IMR-90 (cell line): ENCODE data around the gene MMAA. TPM values are rescaled to one million over a fixed set of nuclear protein-coding genes. Genes with fewer than 3 reads are reported as not detected.

Source experiments
- ATAC-seq: fragments of 200-7000 bp; cut with Tn5 transposase; 2 replicates; pipeline ENCODE4 v1.9.1; 2020; ENCODE audit warnings: low read depth, mild to moderate bottlenecking, moderate library complexity
- BruUV-seq: library from RNA; stranded (reverse); fragments of 400-500 nt; replicated peaks from 2 replicates; lab custom pipeline; 2021; lab: Mats Ljungman, UMichigan
- CTCF ChIA-PET: fragments of 300-600 bp; formaldehyde crosslinking; extraction: SDS; loops from one replicate; lab custom pipeline; 2021; ENCODE audit warnings: antibody characterized with exemption; lab: Yijun Ruan, JAX
- POLR2A ChIA-PET: fragments of 300-600 bp; sonication (Branson Sonifier 250); formaldehyde crosslinking; loops from one replicate; lab custom pipeline; 2022; ENCODE audit warnings: antibody characterized with exemption; ENCODE audit not compliant: unreplicated experiment; lab: Charles Lee
- DNase-seq: peaks from one replicate; pipeline ENCODE4 v3.0.0; 2013
- H2AFZ ChIP-seq: replicated peaks from 2 replicates; pipeline ENCODE3; 2013; ENCODE audit warnings: low read length, mild to moderate bottlenecking; ENCODE audit not compliant: poor library complexity
- H2AK5ac ChIP-seq: 2 replicates; pipeline ENCODE4 v1.6.1; 2013; ENCODE audit warnings: low read depth, low read length, inconsistent platforms
- H2AK9ac ChIP-seq: replicated peaks from 2 replicates; pipeline ENCODE3; 2013; ENCODE audit warnings: mild to moderate bottlenecking, low read depth, low read length, moderate library complexity; ENCODE audit not compliant: poor library complexity
- H2BK120ac ChIP-seq: 2 replicates; pipeline ENCODE4 v1.6.1; 2013; ENCODE audit warnings: low read depth, low read length, inconsistent platforms
- H2BK15ac ChIP-seq: 3 replicates; pipeline ENCODE4 v1.6.1; 2013; ENCODE audit warnings: low read depth, low read length, inconsistent platforms
- H2BK20ac ChIP-seq: 2 replicates; pipeline ENCODE4 v1.6.1; 2013; ENCODE audit warnings: low read depth, mild to moderate bottlenecking, inconsistent platforms, low read length, moderate library complexity
- H2BK5ac ChIP-seq: 2 replicates; pipeline ENCODE4 v1.6.1; 2013; ENCODE audit warnings: mild to moderate bottlenecking, low read depth, low read length, inconsistent platforms; ENCODE audit not compliant: poor library complexity, severe bottlenecking
- H3K14ac ChIP-seq: replicated peaks from 2 replicates; pipeline ENCODE4 v1.6.1; 2013; ENCODE audit warnings: low read depth, low read length, inconsistent platforms
- H3K18ac ChIP-seq: 2 replicates; pipeline ENCODE4 v1.6.1; 2013; ENCODE audit warnings: low read depth, low read length, control low read depth
- H3K23ac ChIP-seq: 2 replicates; pipeline ENCODE4 v1.6.1; 2013; ENCODE audit warnings: low read depth, low read length, inconsistent platforms
- H3K27ac ChIP-seq: 2 replicates; pipeline ENCODE4 v1.5.1; 2013; ENCODE audit warnings: mild to moderate bottlenecking, control low read depth, low read length; ENCODE audit not compliant: insufficient read depth
- H3K27me3 ChIP-seq: 2 replicates; pipeline ENCODE4 v1.6.1; 2013; ENCODE audit warnings: low read length; ENCODE audit not compliant: control insufficient read depth, insufficient read depth
- H3K36me3 ChIP-seq: 2 replicates; pipeline ENCODE4 v1.6.1; 2013; ENCODE audit warnings: low read length, mixed read lengths; ENCODE audit not compliant: control insufficient read depth, insufficient read depth
- H3K4ac ChIP-seq: 2 replicates; pipeline ENCODE4 v1.6.1; 2013; ENCODE audit warnings: low read depth, low read length, inconsistent platforms
- H3K4me1 ChIP-seq: 2 replicates; pipeline ENCODE4 v1.6.1; 2013; ENCODE audit warnings: low read length, mixed read lengths; ENCODE audit not compliant: control insufficient read depth, insufficient read depth
- H3K4me2 ChIP-seq: 2 replicates; pipeline ENCODE4 v1.6.1; 2013; ENCODE audit warnings: low read depth, mild to moderate bottlenecking, control low read depth, low read length, moderate library complexity
- H3K4me3 ChIP-seq: 2 replicates; pipeline ENCODE4 v1.5.1; 2013; ENCODE audit warnings: low read depth, mild to moderate bottlenecking, control low read depth, low read length, moderate library complexity; ENCODE audit not compliant: insufficient read depth
- H3K56ac ChIP-seq: 2 replicates; pipeline ENCODE4 v1.6.1; 2013; ENCODE audit warnings: low read length, inconsistent platforms; ENCODE audit not compliant: insufficient read depth; ENCODE audit errors: extremely low read depth
- H3K79me1 ChIP-seq, 2 experiments: 2 replicates each; pipeline ENCODE4 v1.6.1; 2013; ENCODE audit warnings: low read length in 2 of 2, inconsistent platforms in 1 of 2, low read depth in 1 of 2
- H3K9ac ChIP-seq: 2 replicates; pipeline ENCODE4 v1.6.1; 2013; ENCODE audit warnings: low read depth, low read length, control low read depth
- H3K9me1 ChIP-seq: 2 replicates; pipeline ENCODE4 v1.6.1; 2013; ENCODE audit warnings: low read length, inconsistent platforms; ENCODE audit not compliant: insufficient read depth
- H3K9me3 ChIP-seq: 2 replicates; pipeline ENCODE4 v1.6.1; 2013; ENCODE audit warnings: low read length; ENCODE audit not compliant: control insufficient read depth, insufficient read depth
- H4K20me1 ChIP-seq: 2 replicates; pipeline ENCODE4 v1.6.1; 2013; ENCODE audit warnings: low read length, inconsistent platforms; ENCODE audit not compliant: insufficient read depth
- H4K5ac ChIP-seq: 2 replicates; pipeline ENCODE4 v1.6.1; 2013; ENCODE audit warnings: mild to moderate bottlenecking, low read depth, low read length, control low read depth
- H4K8ac ChIP-seq, 2 experiments: 2 replicates each; pipeline ENCODE4 v1.6.1; 2013; ENCODE audit warnings: low read depth in 2 of 2, low read length in 2 of 2, control low read depth in 1 of 2, inconsistent platforms in 1 of 2
- H4K91ac ChIP-seq: 2 replicates; pipeline ENCODE4 v1.6.1; 2013; ENCODE audit warnings: low read depth, low read length, inconsistent platforms; ENCODE audit not compliant: insufficient read depth
- BHLHE40 ChIP-seq: fragments of 150-350 bp; IDR thresholded peaks from 2 replicates; pipeline ENCODE4 v1.6.1; 2016; ENCODE audit warnings: mild to moderate bottlenecking, low read depth, low read length
- MAFK ChIP-seq: IDR thresholded peaks from 2 replicates; pipeline ENCODE4 v1.6.1; 2012; ENCODE audit warnings: low read depth, low read length, improper control_type of control experiment
- WGBS, 2 experiments: methylation state at CpG; one replicate each; pipeline versions ENCODE4 v1.1.5 to v1.1.7; 2013; ENCODE audit warnings: missing lambda C conversion rate in 2 of 2; ENCODE audit not compliant: insufficient read length in 1 of 2; ENCODE audit errors: extremely low coverage in 2 of 2; 5-methylcytosine and 5-hydroxymethylcytosine counted together
- dilution Hi-C: fragments of 300-500 bp; cut with HindIII; formaldehyde crosslinking; loops from one replicate; pipeline ENCODE4 v1.14.3; 2018; ENCODE audit warnings: low sequenced_read_pairs; ENCODE audit not compliant: unreplicated experiment
- in situ Hi-C: fragments of 300-500 bp; cut with MboI; formaldehyde crosslinking; loops from 3 replicates; pipeline ENCODE4 v1.14.3; 2019; ENCODE audit warnings: low sequenced_read_pairs, inconsistent platforms, mixed read lengths
- intact Hi-C: fragments of 100-400 bp; cut with micrococcal nuclease; formaldehyde crosslinking; loops from 2 replicates; pipeline ENCODE4 v1.10.0; 2022
- polyA plus RNA-seq, 3 experiments: library from polyadenylated mRNA; depleted of rRNA; stranded (reverse); fragments of >200 nt; gene quantifications; 2 replicates each; pipeline ENCODE4 v1.2.3, GENCODE V29; 2012; ENCODE audit warnings: low replicate concordance in 1 of 3
- total RNA-seq: library from RNA; depleted of rRNA; stranded (reverse); fragments of >200 nt; gene quantifications from 2 replicates; pipeline ENCODE4 v1.2.3, GENCODE V29; 2012

MMAA gene
- total and polyA plus RNA-seq, 2 of the 4 experiments (the other 2 are of a cell fraction): 4.4 to 5.2 TPM

GRCh38 chr4:145618210-145618931 is 814 bp upstream of the MMAA start:
- BruUV-seq: TSS peak; percentile 89
- ATAC-seq (no peak), DNase-seq (no peak)
- H4K91ac ChIP-seq: peak overlapping the region; percentile 92
- H3K9me3 ChIP-seq: no peaks in the 10 kb centered on the region
- intact Hi-C loops: loop anchor here (1.0 to 5.0 kb wide), 7 partner anchors 136 to 439 kb away; partner anchors contain the start of genes SMAD1 and ZNF827
- CTCF ChIA-PET: no interaction called here
- dilution Hi-C loops: no loop called here
- no peak overlapping the region for H2BK15ac ChIP-seq
- in situ Hi-C loops: loop anchor here (25.0 kb wide), 1 partner anchor 406 kb away; no protein-coding TSS in a partner anchor
- peak overlapping the region; percentile 79; the same call in 1 of the 2 replicates for H4K5ac ChIP-seq
- H3K9me1 ChIP-seq: no peaks in the 10 kb centered on the region
- no peak overlapping the region for H2BK20ac ChIP-seq
- POLR2A ChIA-PET: interaction anchor here (0.6 kb wide), 1 partner anchor 202 kb away, joined by 4 read pairs; no protein-coding TSS in a partner anchor
- H3K9ac ChIP-seq: peak overlapping the region; percentile 95
- 0% methylated on average over 2 of the region's 19 CpGs; no CpG with 5 or more reads in 1 of the 2 experiments for WGBS, 2 experiments
- peaks cover 10 to 17% of the 10 kb centered on the region in 2 experiments; a peak in 3 of 4 replicates for H3K79me1 ChIP-seq
- peak overlapping the region; percentile 92 for H2BK5ac ChIP-seq
- H3K36me3 ChIP-seq: no peaks in the 10 kb centered on the region
- peak overlapping the region; percentile 93 for H2AFZ ChIP-seq
- TF ChIP-seq MAFK (no peak), BHLHE40 (no peak)
- H3K4ac ChIP-seq: peak overlapping the region; percentile 94
- H3K56ac ChIP-seq: peak overlapping the region; percentile 98
- H3K4me3 ChIP-seq: peak overlapping the region; percentile 65
- H3K27ac ChIP-seq: peak overlapping the region; percentile 90
- peak overlapping the region; percentile 73 for H3K4me2 ChIP-seq
- peak overlapping the region; percentile 94 for H2AK9ac ChIP-seq
- no peaks in the 10 kb centered on the region for H4K20me1 ChIP-seq
- peak overlapping the region; percentile 78 for H2BK120ac ChIP-seq
- H3K4me1 ChIP-seq: no peaks in the 10 kb centered on the region
- H3K14ac ChIP-seq: peak overlapping the region; percentile 90
- no peak overlapping the region; the same call in 1 of the 2 replicates for H2AK5ac ChIP-seq
- peak overlapping the region; percentile 75 for H3K18ac ChIP-seq
- peak overlapping the region; percentile 95 to 99 for H4K8ac ChIP-seq
- H3K27me3 ChIP-seq: no peaks in the 10 kb centered on the region
- peak overlapping the region; percentile 80 for H3K23ac ChIP-seq
